Measurements from ENCODE around the gene PRDM10. TPM values are rescaled to one million over a fixed set of nuclear protein-coding genes. Genes with fewer than 3 reads are reported as not detected.
A peak's percentile ranks its signal among the peaks of the same experiment; 100 is the strongest.
"Not testable (repeated sequence)": the region's sequence is repeated elsewhere in the genome, so short reads cannot be mapped to it uniquely, and the experiment has no call there.

PRDM10 gene
- total RNA-seq, 1 experiment from 2014 or later, result 18.1 TPM

GRCh38 chr11:129973068-129973467, 29.6 kb downstream of the PRDM10 start:
- H3K4me3 ChIP-seq (ENCODE audit: low read depth, low read length, poor library complexity, severe bottlenecking), result no peak overlapping the region
- no peaks in the 10 kb centered on the region for H3K9me3 ChIP-seq (ENCODE audit: low read depth, low read length, poor library complexity, severe bottlenecking)
- no TSS peak for BruUV-seq (replicated peaks)
- peak; percentile 22 for DNase-seq (ENCODE audit: low spot score)
- ChIA-PET CTCF (no interaction called here), POLR2A (ENCODE audit: low non-redundant PET) (interaction anchor here (0.6 kb wide), 1 partner anchor 29 kb away, joined by 3 read pairs; the partner anchor contains the start of gene PRDM10)
- H3K36me3 ChIP-seq (ENCODE audit: insufficient read depth, low read length, poor library complexity, severe bottlenecking), result no peaks in the 10 kb centered on the region
- TF ChIP-seq EZH2 (IDR thresholded peaks at IDR 0.05; ENCODE audit: borderline replicate concordance, low read depth, low read length, poor library complexity, severe bottlenecking) (no peak), CTCF (conservative IDR thresholded peaks at IDR 0.05; ENCODE audit: low read depth, low read length) (no peak)
- no peak overlapping the region for H3K27ac ChIP-seq (ENCODE audit: low read depth, low read length, poor library complexity, severe bottlenecking)
- H3K4me1 ChIP-seq (ENCODE audit: insufficient read depth, low read length, poor library complexity, severe bottlenecking), result no peaks in the 10 kb centered on the region
- intact Hi-C loops (cut with micrococcal nuclease; ENCODE audit: unreplicated experiment), result no loop called here
- H3K27me3 ChIP-seq (replicated peaks; ENCODE audit: insufficient read depth, low read depth, low read length, poor library complexity), result no peaks in the 10 kb centered on the region

GRCh38 chr11:129972611-129973010, 30.0 kb downstream of the PRDM10 start:
- no peaks in the 10 kb centered on the region for H3K36me3 ChIP-seq (ENCODE audit: insufficient read depth, low read length, poor library complexity, severe bottlenecking)
- no peak for DNase-seq (ENCODE audit: low spot score)
- H3K4me3 ChIP-seq (ENCODE audit: low read depth, low read length, poor library complexity, severe bottlenecking), result no peak overlapping the region
- POLR2A ChIA-PET (ENCODE audit: low non-redundant PET), result interaction anchor here (0.6 kb wide), 1 partner anchor 30 kb away, joined by 3 read pairs; the partner anchor contains the start of gene PRDM10
- no TSS peak for BruUV-seq (replicated peaks)
- H3K27ac ChIP-seq (ENCODE audit: low read depth, low read length, poor library complexity, severe bottlenecking), result no peak overlapping the region
- no peak for TF ChIP-seq CTCF (conservative IDR thresholded peaks at IDR 0.05; ENCODE audit: low read depth, low read length)
- TF ChIP-seq EZH2 (IDR thresholded peaks at IDR 0.05; ENCODE audit: borderline replicate concordance, low read depth, low read length, poor library complexity, severe bottlenecking), result no peak
- CTCF ChIA-PET, result no interaction called here
- intact Hi-C loops (cut with micrococcal nuclease; ENCODE audit: unreplicated experiment), result no loop called here
- H3K9me3 ChIP-seq (ENCODE audit: low read depth, low read length, poor library complexity, severe bottlenecking), result no peaks in the 10 kb centered on the region
- no peaks in the 10 kb centered on the region for H3K4me1 ChIP-seq (ENCODE audit: insufficient read depth, low read length, poor library complexity, severe bottlenecking)
- no peaks in the 10 kb centered on the region for H3K27me3 ChIP-seq (replicated peaks; ENCODE audit: insufficient read depth, low read depth, low read length, poor library complexity)

GRCh38 chr11:129971856-129972255, 30.8 kb downstream of the PRDM10 start:
- CTCF ChIA-PET; H3K27ac ChIP-seq (ENCODE audit: low read depth, low read length, poor library complexity, severe bottlenecking); DNase-seq (ENCODE audit: low spot score); H3K27me3 ChIP-seq (replicated peaks; ENCODE audit: insufficient read depth, low read depth, low read length, poor library complexity); H3K4me3 ChIP-seq (ENCODE audit: low read depth, low read length, poor library complexity, severe bottlenecking); intact Hi-C loops (cut with micrococcal nuclease; ENCODE audit: unreplicated experiment); H3K9me3 ChIP-seq (ENCODE audit: low read depth, low read length, poor library complexity, severe bottlenecking); POLR2A ChIA-PET (ENCODE audit: low non-redundant PET); BruUV-seq (replicated peaks); H3K4me1 ChIP-seq (ENCODE audit: insufficient read depth, low read length, poor library complexity, severe bottlenecking); H3K36me3 ChIP-seq (ENCODE audit: insufficient read depth, low read length, poor library complexity, severe bottlenecking): not testable (repeated sequence)

- ChIA-PET POLR2A (ENCODE audit: low non-redundant PET) (no interaction called here), CTCF (no interaction called here)
- no peaks in the 10 kb centered on the region for H3K27me3 ChIP-seq (replicated peaks; ENCODE audit: insufficient read depth, low read depth, low read length, poor library complexity)
- H3K4me1 ChIP-seq (ENCODE audit: insufficient read depth, low read length, poor library complexity, severe bottlenecking), result no peaks in the 10 kb centered on the region
- TF ChIP-seq CTCF (conservative IDR thresholded peaks at IDR 0.05; ENCODE audit: low read depth, low read length), result no peak
- TF ChIP-seq EZH2 (IDR thresholded peaks at IDR 0.05; ENCODE audit: borderline replicate concordance, low read depth, low read length, poor library complexity, severe bottlenecking), result no peak
- no peak overlapping the region for H3K27ac ChIP-seq (ENCODE audit: low read depth, low read length, poor library complexity, severe bottlenecking)
- BruUV-seq (replicated peaks), result no TSS peak
- H3K9me3 ChIP-seq (ENCODE audit: low read depth, low read length, poor library complexity, severe bottlenecking), result no peaks in the 10 kb centered on the region
- H3K4me3 ChIP-seq (ENCODE audit: low read depth, low read length, poor library complexity, severe bottlenecking), result no peak overlapping the region
- H3K36me3 ChIP-seq (ENCODE audit: insufficient read depth, low read length, poor library complexity, severe bottlenecking), result no peaks in the 10 kb centered on the region
- intact Hi-C loops (cut with micrococcal nuclease; ENCODE audit: unreplicated experiment), result no loop called here
- no peak for DNase-seq (ENCODE audit: low spot score)
Measured at GRCh38 chr11:129969920-129970319, 32.7 kb downstream of the PRDM10 start.

All from A673 (cell line).